Subcutaneous preadipocyte (primary cell): ENCODE data around the gene MAGEA10. TPM values are rescaled to one million over a fixed set of nuclear protein-coding genes. Genes with fewer than 3 reads are reported as not detected.

ENCODE experiments used
- total RNA-seq: library from RNA; depleted of rRNA; stranded (reverse); fragments of >200 nt; gene quantifications from 2 replicates; pipeline ENCODE4 v1.2.3, GENCODE V29; 2012

Gene MAGEA10
- total RNA-seq, result not detected in 2 replicates

DNA sequence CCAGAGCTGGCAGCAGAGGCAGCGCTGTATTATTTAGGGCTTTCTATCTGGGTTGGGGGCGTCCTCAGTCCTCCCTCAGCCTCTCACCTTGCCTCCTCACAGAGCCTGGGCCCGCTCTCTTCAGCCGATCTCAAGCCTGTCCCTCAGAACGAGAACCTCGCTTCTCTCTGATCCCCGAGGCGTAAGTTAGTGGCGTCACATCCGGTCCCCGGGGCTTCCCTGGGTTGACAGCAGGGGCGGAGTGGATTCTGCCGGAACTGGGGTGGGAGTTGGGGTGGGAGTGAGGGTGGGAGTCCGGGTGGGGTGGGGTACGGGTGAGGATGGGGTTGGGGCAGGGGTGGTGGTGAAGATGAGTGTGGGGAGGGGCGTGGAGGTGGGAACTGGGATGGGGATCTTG lies at the start of gene MAGEA10:
TSS of gene MAGEA10 (minus strand) at position 190 of the 397 bp plus-strand sequence. CDS start 2,957 bp downstream, outside the sequence.

Other genes starting within 250 kb of the MAGEA10 start
- gene MAGEA4, start 225.7 kb downstream of the MAGEA10 start, total RNA-seq, result not detected in 2 replicates
- gene GABRE, start 163.9 kb downstream of the MAGEA10 start, total RNA-seq, result 13.6 and 45.0 TPM in 2 replicates